Neural crest cell (in vitro differentiated cells): ENCODE results near the gene SRP72. TPM values are rescaled to one million over a fixed set of nuclear protein-coding genes. Genes with fewer than 3 reads are reported as not detected.
A peak's percentile ranks its signal among the peaks of the same experiment; 100 is the strongest.

Experiments
- DNase-seq: peaks from one replicate; pipeline ENCODE4 v3.0.0; 2021; ENCODE audit warnings: low read depth, mixed read lengths, low spot score
- H3K27ac Mint-ChIP-seq: one replicate; pipeline ENCODE4 v1.8.0; 2021; ENCODE audit warnings: mild to moderate bottlenecking, mixed read lengths; ENCODE audit not compliant: unreplicated experiment
- H3K27me3 Mint-ChIP-seq: 2 replicates; pipeline ENCODE4 v1.8.0; 2021; ENCODE audit warnings: low read depth, mild to moderate bottlenecking, mixed read lengths
- H3K36me3 Mint-ChIP-seq: 2 replicates; pipeline ENCODE4 v1.8.0; 2021; ENCODE audit warnings: low read depth, mild to moderate bottlenecking, mixed read lengths
- H3K4me1 Mint-ChIP-seq: 2 replicates; pipeline ENCODE4 v1.8.0; 2021; ENCODE audit warnings: mixed read lengths
- H3K4me3 Mint-ChIP-seq: one replicate; pipeline ENCODE4 v1.8.0; 2021; ENCODE audit warnings: mild to moderate bottlenecking, mixed read lengths
- H3K9me3 Mint-ChIP-seq: 2 replicates; pipeline ENCODE4 v1.8.0; 2021; ENCODE audit warnings: mixed read lengths
- CTCF ChIP-seq: fragments of 200-600 bp; sonication (generic); conservative IDR thresholded peaks from 2 replicates; pipeline ENCODE4 v1.5.0; 2021; ENCODE audit warnings: antibody characterized with exemption, mild to moderate bottlenecking
- total RNA-seq: library from RNA; stranded (reverse); gene quantifications from 2 replicates; pipeline ENCODE4 v1.2.1, GENCODE V29; 2021

The SRP72 gene
- total RNA-seq, 1 donor from 2014 or later: 172 TPM

GRCh38 chr4:56477192-56477702 lies 9.8 kb downstream of the SRP72 start:
- Mint-ChIP-seq H3K4me3 (no peak overlapping the region), H3K4me1 (no peaks in the 10 kb centered on the region), H3K27ac (peak overlapping the region; percentile 84), H3K27me3 (no peaks in the 10 kb centered on the region), H3K9me3 (no peaks in the 10 kb centered on the region), H3K36me3 (peaks cover 20% of the 10 kb centered on the region)
- DNase-seq: no peak
- TF ChIP-seq CTCF: no peak

GRCh38 chr4:56480691-56481090 lies 13.3 kb downstream of the SRP72 start:
- Mint-ChIP-seq H3K36me3 (peaks cover 13% of the 10 kb centered on the region), H3K4me1 (no peaks in the 10 kb centered on the region), H3K9me3 (no peaks in the 10 kb centered on the region), H3K27me3 (no peaks in the 10 kb centered on the region), H3K27ac (no peak overlapping the region), H3K4me3 (no peak overlapping the region)
- no peak for DNase-seq
- TF ChIP-seq CTCF: no peak

DNA sequence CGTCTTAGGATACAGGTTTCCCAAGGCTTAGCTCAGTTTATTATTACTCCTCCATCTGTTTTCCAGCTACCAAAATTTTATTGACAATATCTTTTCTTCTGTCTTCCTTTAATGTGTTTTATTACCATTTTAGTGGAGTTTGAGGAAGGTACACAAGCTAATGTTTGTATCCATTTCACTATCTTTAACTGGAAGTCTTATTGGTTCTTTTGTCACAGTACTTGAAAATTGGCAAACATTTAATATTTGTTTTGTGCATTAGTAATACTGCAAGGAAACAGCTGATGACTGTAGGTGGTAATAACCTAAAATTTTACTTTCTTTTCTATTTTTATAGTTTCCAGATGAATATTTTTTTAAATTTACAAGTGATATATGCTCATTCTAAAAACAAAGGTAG lies 28.8 kb downstream of the SRP72 start:
- Mint-ChIP-seq H3K36me3 (peaks cover 22% of the 10 kb centered on the region), H3K27me3 (no peaks in the 10 kb centered on the region), H3K4me1 (no peaks in the 10 kb centered on the region), H3K27ac (no peak overlapping the region), H3K9me3 (no peaks in the 10 kb centered on the region), H3K4me3 (no peak overlapping the region)
- no peak for DNase-seq
- no peak for TF ChIP-seq CTCF

DNA sequence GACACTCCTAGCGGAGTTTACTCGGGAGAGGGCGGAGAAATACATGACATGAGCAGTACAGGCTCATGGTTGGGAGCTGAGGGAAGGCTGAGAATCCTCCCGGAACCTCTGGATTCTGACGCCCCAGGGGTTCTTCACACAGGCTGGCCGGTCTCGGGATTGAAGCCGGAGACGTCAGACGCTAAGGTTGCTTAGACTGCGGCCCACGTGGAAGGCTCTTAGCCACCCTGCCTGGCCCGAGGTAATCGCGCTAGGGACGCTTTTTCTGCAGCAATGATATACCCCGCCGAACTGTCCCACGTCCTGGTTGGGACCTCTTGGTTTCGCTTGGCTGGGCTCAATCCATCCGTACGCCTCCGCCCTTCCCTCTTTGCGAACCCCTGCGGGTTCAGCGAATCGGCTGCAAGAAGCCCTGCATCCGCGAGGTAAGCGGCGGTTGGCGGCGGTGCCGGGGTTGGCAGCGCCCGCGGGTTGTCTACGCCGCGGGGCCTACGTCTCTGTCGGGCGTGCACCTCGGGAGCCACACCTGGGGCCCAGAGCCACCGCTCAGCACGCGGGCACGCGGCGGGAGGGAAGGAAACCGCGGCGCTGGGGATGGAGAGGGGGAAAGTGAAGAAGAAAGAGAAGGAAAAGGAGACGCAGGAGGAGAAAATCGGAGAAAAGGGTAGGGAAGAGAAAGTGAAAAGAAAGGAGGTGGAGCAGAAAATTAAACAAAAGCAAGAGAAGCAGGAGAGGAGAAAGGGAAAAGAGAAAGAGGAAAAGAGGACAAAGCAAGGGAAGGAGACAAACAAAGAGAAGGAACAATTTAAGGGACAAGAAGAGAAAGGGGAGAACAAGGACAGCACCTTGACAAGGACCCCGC lies 38.1 kb downstream of the SRP72 start, which contains the start of gene ARL9:
Gene ARL9 (plus strand): TSS at position 523 of the 862 bp plus-strand sequence. CDS start 72 bp downstream, at position 595.
- Mint-ChIP-seq H3K9me3 (no peaks in the 10 kb centered on the region), H3K4me1 (peaks cover 22% of the 10 kb centered on the region), H3K36me3 (peaks cover 6% of the 10 kb centered on the region), H3K27ac (peak within 1 kb of the TSS; percentile 89), H3K4me3 (peak within 1 kb of the TSS; percentile 82), H3K27me3 (peaks cover 25% of the 10 kb centered on the region)
- TF ChIP-seq CTCF: no peak
- peak; percentile 33 for DNase-seq

DNA sequence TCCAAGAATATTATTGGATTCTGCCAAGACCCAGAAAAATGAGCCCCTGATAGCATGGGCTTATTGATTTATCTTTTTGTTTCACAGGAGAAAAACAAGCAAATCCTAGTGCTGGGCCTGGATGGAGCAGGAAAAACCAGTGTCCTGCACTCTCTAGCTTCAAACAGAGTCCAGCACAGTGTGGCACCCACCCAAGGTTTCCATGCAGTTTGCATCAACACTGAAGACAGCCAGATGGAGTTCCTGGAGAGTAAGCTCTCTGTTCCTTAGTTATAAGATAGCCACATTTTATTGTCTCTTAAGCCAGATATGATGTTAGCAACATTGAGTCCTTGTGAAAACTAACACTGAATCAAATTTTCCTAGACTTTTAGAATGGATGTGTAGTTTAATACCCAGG lies 43.7 kb downstream of the SRP72 start:
- Mint-ChIP-seq H3K9me3 (no peaks in the 10 kb centered on the region), H3K4me1 (peaks cover 9% of the 10 kb centered on the region), H3K36me3 (no peaks in the 10 kb centered on the region), H3K4me3 (no peak overlapping the region), H3K27ac (no peak overlapping the region), H3K27me3 (peaks cover 10% of the 10 kb centered on the region)
- no peak for DNase-seq
- no peak for TF ChIP-seq CTCF
